MCF 10A (cell line): ENCODE measurements around the gene AMH. TPM values are rescaled to one million over a fixed set of nuclear protein-coding genes. Genes with fewer than 3 reads are reported as not detected.

ENCODE experiments used
- BruUV-seq: library from RNA; stranded (reverse); fragments of 400-500 nt; replicated peaks from 2 replicates; lab custom pipeline; 2021; lab: Mats Ljungman, UMichigan
- CTCF ChIA-PET: fragments of 300-600 bp; sonication (Branson Sonifier 250); formaldehyde crosslinking; extraction: SDS; loops from one replicate; lab custom pipeline; 2021; ENCODE audit warnings: antibody characterized with exemption, inconsistent platforms; lab: Yijun Ruan, JAX
- POLR2A ChIA-PET: fragments of 300-600, 350-650 bp; sonication (Branson Sonifier 250); formaldehyde crosslinking; extraction: SDS; loops from one replicate; lab custom pipeline; 2020; ENCODE audit warnings: antibody characterized with exemption, inconsistent platforms; lab: Yijun Ruan, JAX
- DNase-seq: peaks from one replicate; pipeline ENCODE4 v3.0.0-alpha.2; 2018; ENCODE audit not compliant: unreplicated experiment
- H3K27ac Mint-ChIP-seq: one replicate; pipeline ENCODE4 v1.8.0; 2022; ENCODE audit warnings: mild to moderate bottlenecking, low read depth, mixed read lengths; ENCODE audit not compliant: unreplicated experiment
- H3K27me3 Mint-ChIP-seq: one replicate; pipeline ENCODE4 v1.8.0; 2022; ENCODE audit warnings: mixed read lengths; ENCODE audit not compliant: insufficient read depth, unreplicated experiment
- H3K36me3 Mint-ChIP-seq: one replicate; pipeline ENCODE4 v1.8.0; 2022; ENCODE audit warnings: mild to moderate bottlenecking, moderate library complexity, mixed read lengths; ENCODE audit not compliant: insufficient read depth, unreplicated experiment
- H3K4me1 Mint-ChIP-seq: one replicate; pipeline ENCODE4 v1.8.0; 2022; ENCODE audit warnings: mixed read lengths; ENCODE audit not compliant: insufficient read depth, unreplicated experiment
- H3K4me3 Mint-ChIP-seq: one replicate; pipeline ENCODE4 v1.8.0; 2022; ENCODE audit warnings: mild to moderate bottlenecking, moderate library complexity, mixed read lengths; ENCODE audit not compliant: unreplicated experiment
- H3K9me3 Mint-ChIP-seq: one replicate; pipeline ENCODE4 v1.8.0; 2022; ENCODE audit warnings: mixed read lengths; ENCODE audit not compliant: unreplicated experiment
- CTCF ChIP-seq: fragments of 200-600 bp; IDR thresholded peaks from one replicate; pipeline ENCODE4 v1.8.0; 2022; ENCODE audit warnings: antibody characterized with exemption, mild to moderate bottlenecking; ENCODE audit not compliant: unreplicated experiment
- intact Hi-C: fragments of 100-400 bp; cut with micrococcal nuclease; formaldehyde crosslinking; loops from 2 replicates; pipeline ENCODE4 v1.14.1; 2022
- total RNA-seq: library from RNA; stranded (reverse); gene quantifications from 2 replicates; pipeline ENCODE4 v1.2.3, GENCODE V29; 2022

Gene AMH
- total RNA-seq, 1 experiment from 2014 or later, result 11.9 TPM

- intact Hi-C loops, result no loop called here
- Mint-ChIP-seq H3K4me3 (no peak overlapping the region), H3K27ac (no peak overlapping the region), H3K9me3 (no peaks in the 10 kb centered on the region), H3K27me3 (no peaks in the 10 kb centered on the region), H3K36me3 (peaks cover 69% of the 10 kb centered on the region), H3K4me1 (peaks cover 17% of the 10 kb centered on the region)
- no peak for DNase-seq
- ChIA-PET CTCF (no interaction called here), POLR2A (no interaction called here)
- no TSS peak for BruUV-seq
- no peak for TF ChIP-seq CTCF
These were observed 3.9 kb upstream of the AMH start for GRCh38 chr19:2245273-2245672.

GRCh38 chr19:2246014-2246620 is 3.0 kb upstream of the AMH start:
- CTCF ChIA-PET, result interaction anchor here (0.8 kb wide), 1 partner anchor 11 kb away, joined by 3 read pairs; no protein-coding TSS in a partner anchor
- no peak for TF ChIP-seq CTCF
- Mint-ChIP-seq H3K36me3 (peaks cover 71% of the 10 kb centered on the region), H3K27me3 (no peaks in the 10 kb centered on the region), H3K4me3 (no peak overlapping the region), H3K27ac (no peak overlapping the region), H3K4me1 (peaks cover 9% of the 10 kb centered on the region), H3K9me3 (no peaks in the 10 kb centered on the region)
- BruUV-seq, result no TSS peak
- intact Hi-C loops, result no loop called here
- POLR2A ChIA-PET, result no interaction called here
- DNase-seq, result no peak

GRCh38 chr19:2246801-2247361 is 2.2 kb upstream of the AMH start:
- intact Hi-C loops, result no loop called here
- Mint-ChIP-seq H3K27me3 (no peaks in the 10 kb centered on the region), H3K9me3 (no peaks in the 10 kb centered on the region), H3K36me3 (peaks cover 71% of the 10 kb centered on the region), H3K27ac (no peak overlapping the region), H3K4me3 (no peak overlapping the region), H3K4me1 (peaks cover 5% of the 10 kb centered on the region)
- ChIA-PET CTCF (interaction anchor here (0.8 kb wide), 1 partner anchor 12 kb away, joined by 3 read pairs; no protein-coding TSS in a partner anchor), POLR2A (no interaction called here)
- DNase-seq, result peak; percentile 67
- no TSS peak for BruUV-seq
- TF ChIP-seq CTCF, result no peak

- Mint-ChIP-seq H3K9me3 (no peaks in the 10 kb centered on the region), H3K36me3 (peaks cover 65% of the 10 kb centered on the region), H3K4me3 (no peak overlapping the region), H3K27me3 (no peaks in the 10 kb centered on the region), H3K4me1 (peaks cover 5% of the 10 kb centered on the region), H3K27ac (no peak overlapping the region)
- TF ChIP-seq CTCF, result no peak
- POLR2A ChIA-PET, result no interaction called here
- intact Hi-C loops, result no loop called here
- no TSS peak for BruUV-seq
- CTCF ChIA-PET, result no interaction called here
- no peak for DNase-seq
These were observed 1.6 kb upstream of the AMH start for GRCh38 chr19:2247433-2248101.
